NCI-H345 treated with DMSO at 0.1 percent for 48 hours (cell line): Measurements from ENCODE around the gene LAMP5.

Experiments
- DNase-seq: peaks from one replicate; lab custom pipeline; 2025; ENCODE audit not compliant: unreplicated experiment; lab: John Stamatoyannopoulos, UW

Gene LAMP5

GRCh38 chr20:9499126-9499899 is 15.1 kb upstream of the LAMP5 start:
- no peak for DNase-seq

GRCh38 chr20:9500121-9500520 is 14.3 kb upstream of the LAMP5 start:
- DNase-seq, result no peak

GRCh38 chr20:9501473-9501872 is 12.9 kb upstream of the LAMP5 start:
- DNase-seq, result no peak

GRCh38 chr20:9503526-9504245 is 10.7 kb upstream of the LAMP5 start:
- DNase-seq, result no peak

- no peak for DNase-seq
Measured at GRCh38 chr20:9506280-9506821, 8.0 kb upstream of the LAMP5 start.

DNA sequence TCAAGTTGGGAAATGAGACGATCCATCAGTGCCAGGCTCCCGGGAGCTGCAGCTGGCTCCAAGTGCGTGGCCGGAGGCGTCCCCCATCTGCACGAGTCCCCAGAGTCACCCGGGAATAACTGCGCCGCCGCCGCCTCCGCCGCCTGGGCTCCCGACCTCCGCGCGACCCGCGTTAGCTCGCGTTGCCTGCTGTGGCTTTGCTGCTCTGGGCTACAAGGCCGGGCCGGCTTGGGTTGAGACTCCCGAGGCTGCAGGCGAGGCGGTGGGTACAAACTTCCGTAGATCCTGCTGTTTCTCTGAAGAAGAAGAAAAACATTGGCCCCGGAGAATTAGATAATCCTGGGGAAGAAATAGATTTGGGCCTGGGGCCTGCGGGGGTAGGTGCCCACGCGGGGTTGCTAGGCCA is 7.4 kb upstream of the LAMP5 start:
- no peak for DNase-seq

DNA sequence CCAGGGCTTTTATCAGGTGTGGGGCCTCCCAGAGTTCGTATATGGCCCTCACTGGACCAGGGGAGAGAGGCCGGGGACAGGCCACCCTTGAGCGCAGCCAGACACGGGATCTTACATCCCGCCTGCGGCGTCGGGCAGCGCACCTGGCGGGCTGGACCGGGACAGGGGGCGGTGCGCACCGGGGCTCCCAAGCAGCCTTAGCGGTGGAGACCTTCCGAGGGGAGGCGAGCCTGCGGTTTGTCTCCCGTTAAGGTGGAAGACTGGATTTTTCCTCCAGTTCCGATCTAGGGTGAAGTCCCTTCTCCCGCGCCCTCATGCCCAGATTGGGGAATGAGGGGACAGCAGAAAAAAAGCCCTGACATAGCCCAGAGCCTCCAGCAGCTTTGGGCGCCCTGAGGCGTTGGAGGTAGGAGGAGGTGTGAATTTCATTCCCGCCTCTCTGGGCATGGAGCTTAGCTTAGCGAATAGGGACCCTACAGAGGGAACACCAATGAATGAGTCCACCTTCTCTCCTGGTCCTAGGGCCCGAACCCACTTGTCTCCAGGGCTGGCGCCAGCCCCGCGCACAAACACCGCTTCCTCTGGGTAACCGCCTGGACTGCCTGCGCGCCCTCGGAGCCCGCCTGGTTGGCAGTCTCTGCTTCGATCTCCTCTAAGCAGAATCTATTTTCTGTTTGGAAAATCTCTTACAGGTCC is 6.7 kb upstream of the LAMP5 start:
- no peak for DNase-seq

DNA sequence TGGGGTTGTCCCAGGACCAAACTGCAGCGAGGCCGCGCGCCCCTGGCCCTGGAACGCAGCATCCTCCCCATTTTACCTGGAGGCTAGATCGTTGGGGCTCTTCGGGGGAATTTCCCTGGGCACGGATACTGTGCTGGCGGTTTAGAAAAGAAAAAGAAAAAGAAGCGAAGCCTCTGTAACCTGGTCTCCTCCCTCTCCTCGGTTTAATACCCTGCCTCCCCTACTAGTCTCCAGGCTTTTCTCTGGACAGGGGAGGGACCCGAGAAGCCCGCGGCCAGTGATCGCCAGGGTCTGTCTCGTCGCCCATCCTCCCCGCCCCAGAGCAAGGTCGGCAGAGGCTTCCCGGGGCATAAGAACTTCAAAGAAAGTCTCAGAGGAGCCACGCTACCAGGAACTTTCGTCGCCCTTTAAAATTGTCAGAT is 6.1 kb upstream of the LAMP5 start:
- DNase-seq, result no peak

- DNase-seq, result no peak
Measured at GRCh38 chr20:9508696-9509178, 5.7 kb upstream of the LAMP5 start.

GRCh38 chr20:9509246-9509645 is 5.1 kb upstream of the LAMP5 start:
- DNase-seq, result no peak

DNA sequence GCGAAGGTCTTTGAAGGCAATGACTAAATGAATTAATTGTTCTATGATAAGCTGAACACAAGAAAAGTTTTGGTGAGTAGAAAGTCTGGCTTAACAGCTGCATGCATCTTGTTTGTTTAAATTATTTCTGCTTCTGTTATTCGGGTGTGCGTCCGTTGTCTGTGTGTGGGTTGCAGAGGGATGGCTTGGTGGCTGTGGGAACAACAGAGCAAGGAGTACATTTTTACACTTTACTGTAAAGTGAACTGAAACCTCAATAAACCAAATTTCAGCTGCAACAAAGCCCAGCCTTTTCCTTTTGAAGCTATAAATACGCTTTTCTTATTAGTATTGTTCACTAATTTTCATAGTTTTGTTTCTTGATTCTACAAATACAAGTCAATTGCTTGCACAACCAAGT is 3.5 kb upstream of the LAMP5 start:
- DNase-seq, result no peak

GRCh38 chr20:9514072-9514460 is 324 bp upstream of the LAMP5 start:
- DNase-seq, result peak; percentile 63

DNA sequence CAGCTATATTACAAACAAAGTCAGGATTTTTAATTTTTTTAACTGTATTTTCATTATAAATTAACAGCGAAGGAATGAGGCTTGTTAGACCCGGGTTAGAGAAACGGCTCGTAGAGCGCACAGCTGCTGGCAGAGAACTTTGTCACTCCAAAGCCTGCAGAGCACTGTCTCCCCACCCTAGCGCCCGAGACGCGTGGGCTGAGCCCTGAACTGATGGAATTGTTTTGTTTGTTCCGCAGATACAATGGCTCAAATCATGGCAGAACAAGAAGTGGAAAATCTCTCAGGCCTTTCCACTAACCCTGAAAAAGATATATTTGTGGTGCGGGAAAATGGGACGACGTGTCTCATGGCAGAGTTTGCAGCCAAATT is 810 bp downstream of the LAMP5 start:
- no peak for DNase-seq

DNA sequence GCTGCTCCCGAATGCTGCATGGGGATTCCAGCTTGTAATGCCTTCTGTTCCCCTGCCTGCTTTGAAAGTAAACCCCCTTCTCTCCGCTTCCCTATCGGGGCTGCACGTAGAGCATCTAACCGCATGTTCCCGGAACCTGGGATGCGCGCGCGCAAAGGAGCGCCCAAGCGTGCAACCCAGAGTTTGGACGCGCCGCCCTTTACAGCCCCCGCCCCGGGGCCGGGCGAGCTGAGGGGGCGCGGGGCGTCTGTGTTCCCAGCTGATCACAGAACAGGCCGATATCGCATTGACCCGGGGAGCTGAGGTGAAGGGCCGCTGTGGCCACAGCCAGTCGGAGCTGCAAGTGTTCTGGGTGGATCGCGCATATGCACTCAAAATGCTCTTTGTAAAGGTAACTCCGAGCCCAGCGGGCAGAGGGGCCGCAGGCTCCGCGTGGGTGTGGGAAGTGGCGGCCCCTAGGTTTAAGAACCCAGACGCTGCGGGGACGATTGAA is 1.4 kb downstream of the LAMP5 start:
- no peak for DNase-seq

GRCh38 chr20:9516234-9516871 is 2.0 kb downstream of the LAMP5 start:
- no peak for DNase-seq

GRCh38 chr20:9517297-9518162 is 3.1 kb downstream of the LAMP5 start:
- no peak for DNase-seq

GRCh38 chr20:9518576-9519175 is 4.3 kb downstream of the LAMP5 start:
- DNase-seq, result no peak

GRCh38 chr20:9520086-9520485 is 5.7 kb downstream of the LAMP5 start:
- peak; percentile 57 for DNase-seq

- no peak for DNase-seq
Measured at GRCh38 chr20:9523636-9524035, 9.2 kb downstream of the LAMP5 start.

DNA sequence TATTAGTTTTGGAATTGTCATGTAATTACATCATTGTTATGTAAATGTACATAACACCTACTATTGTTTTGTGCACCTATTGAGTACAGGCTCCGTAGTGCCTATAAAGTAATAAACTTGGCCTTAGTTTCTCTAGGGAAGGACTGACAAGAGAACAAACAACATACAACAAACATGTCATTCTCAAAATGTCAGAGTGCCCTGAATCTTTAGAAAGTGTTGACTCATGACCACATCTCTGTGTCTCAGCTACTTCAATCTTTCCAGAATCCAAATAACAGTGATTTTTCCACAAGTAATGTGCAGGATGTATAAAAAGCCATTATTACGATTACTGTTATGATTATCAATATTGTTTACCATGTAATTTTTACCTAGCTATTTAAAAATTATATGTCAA is 17.2 kb downstream of the LAMP5 start:
- DNase-seq, result no peak
